Bone marrow (tissue), 2 donors: Measurements from ENCODE around the gene CBARP.

Experiments
- DNase-seq, 2 donors: peaks; one replicate each; lab custom pipeline; 2025; lab: John Stamatoyannopoulos, UW

Gene CBARP, protein sequence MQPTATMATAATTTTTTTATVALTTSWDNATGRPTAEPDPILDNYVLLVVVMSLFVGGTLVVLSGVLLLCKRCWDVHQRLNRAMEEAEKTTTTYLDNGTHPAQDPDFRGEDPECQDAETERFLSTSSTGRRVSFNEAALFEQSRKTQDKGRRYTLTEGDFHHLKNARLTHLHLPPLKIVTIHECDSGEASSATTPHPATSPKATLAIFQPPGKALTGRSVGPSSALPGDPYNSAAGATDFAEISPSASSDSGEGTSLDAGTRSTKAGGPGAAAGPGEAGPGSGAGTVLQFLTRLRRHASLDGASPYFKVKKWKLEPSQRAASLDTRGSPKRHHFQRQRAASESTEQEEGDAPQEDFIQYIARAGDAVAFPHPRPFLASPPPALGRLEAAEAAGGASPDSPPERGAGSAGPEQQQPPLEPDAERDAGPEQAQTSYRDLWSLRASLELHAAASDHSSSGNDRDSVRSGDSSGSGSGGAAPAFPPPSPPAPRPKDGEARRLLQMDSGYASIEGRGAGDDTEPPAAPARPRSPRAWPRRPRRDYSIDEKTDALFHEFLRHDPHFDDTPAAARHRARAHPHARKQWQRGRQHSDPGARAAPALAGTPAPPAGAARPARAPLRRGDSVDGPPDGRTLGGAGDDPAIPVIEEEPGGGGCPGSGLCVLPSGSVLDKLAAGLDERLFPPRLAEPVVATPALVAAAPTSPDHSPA

DNA sequence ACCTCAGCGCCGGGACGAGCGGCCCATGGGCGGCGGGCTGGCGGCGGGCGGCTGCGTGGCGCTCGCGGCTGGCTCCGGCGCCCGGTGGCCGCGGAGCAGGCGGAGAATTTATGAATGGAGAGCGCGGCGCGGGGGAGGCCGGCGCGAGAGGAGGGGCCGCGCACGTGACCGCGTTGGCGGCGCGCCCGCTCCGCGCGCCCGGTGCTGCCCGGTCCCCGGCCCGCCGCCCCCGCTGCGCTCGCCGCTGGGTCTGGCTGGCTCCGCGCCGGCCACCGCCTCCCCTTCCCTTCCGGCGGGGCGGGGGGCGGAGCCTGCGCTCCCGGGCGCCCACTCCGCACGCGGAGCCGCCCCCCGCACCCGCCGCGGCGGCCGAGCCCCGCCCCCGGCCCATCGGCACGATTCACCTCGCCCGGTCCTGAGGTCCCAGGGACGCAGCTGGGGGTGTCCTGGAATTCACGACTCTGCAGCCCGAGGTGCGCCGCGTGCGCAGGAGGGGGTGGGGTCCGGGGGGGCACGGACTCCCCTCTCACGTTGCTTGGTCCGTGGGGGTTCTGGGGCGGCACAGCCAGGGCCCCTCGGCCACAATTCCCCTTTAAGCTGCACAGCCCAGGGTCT lies at the start of gene CBARP:
Gene CBARP, minus strand, starts transcription at position 252 of the 615 bp plus-strand sequence. CDS start 1,905 bp downstream, outside the sequence.
- no peak for DNase-seq

DNA sequence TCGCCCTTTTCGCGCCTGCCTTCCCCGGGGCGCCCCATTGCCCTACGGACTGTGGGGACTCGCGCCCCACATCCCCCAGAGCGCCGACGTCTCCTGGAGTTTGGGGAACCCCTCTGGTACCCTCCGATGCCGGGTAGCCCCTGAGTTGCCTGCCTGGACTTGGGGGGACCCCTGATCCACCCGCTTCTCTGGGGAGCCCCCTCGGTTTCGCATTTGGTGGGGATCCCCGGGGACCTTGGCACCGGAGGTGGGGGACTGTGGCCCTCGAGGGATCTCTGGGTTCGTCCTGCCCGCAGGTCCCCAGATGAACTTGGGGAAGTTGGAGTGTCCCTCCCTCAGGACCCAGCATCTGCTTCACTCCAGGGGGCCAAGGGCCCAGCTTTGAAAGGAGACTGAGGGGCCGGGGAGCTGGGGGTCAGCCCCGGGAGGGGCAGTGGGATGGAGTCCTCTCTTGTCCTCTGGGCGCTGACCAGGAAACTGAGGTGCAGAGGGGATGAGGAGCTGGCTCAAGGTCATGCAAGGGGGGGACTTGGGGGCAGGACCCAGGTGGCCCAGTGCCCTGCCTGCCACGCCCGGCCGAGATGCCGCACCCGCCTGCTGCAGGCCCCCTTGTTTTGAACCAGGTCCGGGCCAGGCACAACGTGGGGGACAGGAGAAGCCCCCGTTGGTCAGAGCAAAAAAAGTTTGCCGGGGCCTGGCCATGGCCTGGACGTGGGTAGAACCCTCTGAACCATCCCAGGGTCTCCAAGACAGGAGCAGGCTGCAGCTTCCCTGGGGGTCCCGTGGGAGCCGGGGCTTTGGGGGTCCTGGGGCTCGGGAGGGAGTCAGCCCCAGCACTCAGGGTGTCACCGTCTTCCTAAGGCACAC lies 48.9 kb upstream of the CBARP start:
- no peak for DNase-seq

DNA sequence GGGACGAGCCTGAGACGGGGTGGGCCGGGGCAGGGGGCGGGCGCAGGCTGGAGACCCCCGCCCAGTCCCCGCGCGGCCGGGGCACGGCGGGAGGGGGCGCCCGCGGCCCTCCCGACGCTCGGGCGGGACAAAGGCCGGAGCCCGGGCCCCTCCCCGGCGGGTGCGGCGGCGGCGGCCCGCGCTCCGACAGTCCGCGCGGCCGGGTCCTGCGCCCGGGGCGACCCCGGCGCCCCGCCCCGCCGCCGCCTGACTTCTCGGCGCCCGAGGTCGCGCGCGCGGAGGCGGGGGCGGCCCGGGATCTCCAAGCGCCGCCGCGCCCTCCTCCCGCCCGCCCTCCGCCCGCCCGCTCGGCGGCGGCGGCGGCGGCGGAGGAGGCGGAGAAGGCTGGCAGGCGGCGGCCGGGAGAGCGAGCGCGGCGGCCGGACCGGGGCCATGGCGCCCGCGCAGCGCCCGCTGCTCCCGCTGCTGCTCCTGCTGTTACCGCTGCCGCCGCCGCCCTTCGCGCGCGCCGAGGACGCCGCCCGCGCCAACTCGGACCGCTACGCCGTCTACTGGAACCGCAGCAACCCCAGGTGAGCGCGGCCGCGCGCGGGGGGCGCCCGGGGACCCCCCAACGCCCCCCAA lies 48.0 kb upstream of the CBARP start, which contains the start of gene EFNA2:
Gene EFNA2, plus strand, starts transcription at position 137 of the 624 bp plus-strand sequence. Its CDS starts 296 bp downstream, at position 433.
- no peak for DNase-seq

DNA sequence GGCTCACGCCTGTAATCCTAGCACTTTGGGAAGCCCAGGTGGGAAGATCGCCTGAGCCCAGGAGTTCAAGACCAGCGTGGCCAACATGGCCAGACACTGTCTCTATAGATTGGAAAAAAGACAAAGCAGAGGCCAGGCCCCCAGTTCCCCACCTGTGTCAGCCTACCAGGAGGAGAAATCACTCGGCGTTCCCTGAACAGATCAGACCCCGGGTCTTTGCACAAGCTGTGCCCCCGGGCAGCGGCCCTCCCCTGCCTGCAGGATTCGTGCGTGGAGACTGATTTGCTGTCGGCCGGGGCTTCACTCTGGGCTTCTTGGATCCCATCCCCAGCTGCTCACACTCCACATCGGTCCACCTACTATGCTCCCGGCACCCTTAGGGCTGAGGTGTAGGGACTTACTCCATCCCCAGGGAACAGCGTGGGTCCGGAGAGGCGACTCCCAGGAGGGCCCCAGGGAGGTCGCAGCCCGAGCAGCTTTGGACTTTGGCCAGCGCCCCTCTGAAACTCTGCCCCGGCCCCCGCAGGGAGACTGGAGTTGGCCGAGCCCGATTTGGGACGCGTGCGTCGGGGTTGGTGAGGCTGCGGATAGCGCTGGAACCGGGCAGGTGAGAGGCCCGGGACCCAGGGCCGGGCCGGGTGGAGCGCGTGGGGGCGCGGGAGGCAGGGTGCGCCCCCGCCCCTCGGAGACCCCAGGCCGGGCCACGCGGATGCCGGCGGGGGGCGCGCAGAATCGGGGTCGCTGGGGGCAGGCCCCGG lies 47.4 kb upstream of the CBARP start:
- no peak for DNase-seq

DNA sequence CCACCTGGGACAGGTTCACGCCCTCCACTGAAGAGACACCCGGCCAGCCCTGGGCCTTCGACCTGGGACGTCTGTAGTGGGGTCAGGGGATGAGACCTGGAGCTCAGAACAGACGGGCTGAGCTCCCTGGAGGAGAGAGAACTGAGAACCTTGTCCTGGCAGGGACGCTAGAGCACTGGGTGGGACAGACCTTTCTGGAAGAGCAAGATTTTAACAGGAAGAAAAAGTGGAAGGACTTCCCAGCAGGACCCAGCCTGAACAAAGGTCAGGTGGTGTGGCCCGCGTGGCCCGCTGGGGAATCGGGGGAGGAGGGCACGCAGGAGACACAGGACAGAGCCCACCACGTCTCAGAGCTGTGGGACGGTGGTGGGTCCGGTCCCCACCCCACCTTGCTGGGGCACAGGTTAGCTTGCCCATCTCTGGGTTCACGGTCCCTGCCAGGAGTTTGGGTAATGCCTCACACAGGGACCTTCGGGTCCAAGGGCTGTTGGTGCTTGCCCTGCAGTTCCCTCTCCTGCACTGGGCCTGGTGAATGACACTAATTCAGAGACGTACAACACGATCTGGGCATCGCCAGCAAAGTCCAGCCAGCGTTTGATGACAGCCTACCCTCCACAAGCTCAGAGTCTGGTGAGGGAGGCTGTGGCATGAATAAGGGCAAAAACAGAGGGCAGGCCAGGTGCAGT lies 46.6 kb upstream of the CBARP start:
- no peak for DNase-seq

- DNase-seq, result no peak
Measured at GRCh38 chr19:1283917-1284292, 46.1 kb upstream of the CBARP start.

GRCh38 chr19:1283207-1283916 lies 45.6 kb upstream of the CBARP start:
- DNase-seq, result no peak

DNA sequence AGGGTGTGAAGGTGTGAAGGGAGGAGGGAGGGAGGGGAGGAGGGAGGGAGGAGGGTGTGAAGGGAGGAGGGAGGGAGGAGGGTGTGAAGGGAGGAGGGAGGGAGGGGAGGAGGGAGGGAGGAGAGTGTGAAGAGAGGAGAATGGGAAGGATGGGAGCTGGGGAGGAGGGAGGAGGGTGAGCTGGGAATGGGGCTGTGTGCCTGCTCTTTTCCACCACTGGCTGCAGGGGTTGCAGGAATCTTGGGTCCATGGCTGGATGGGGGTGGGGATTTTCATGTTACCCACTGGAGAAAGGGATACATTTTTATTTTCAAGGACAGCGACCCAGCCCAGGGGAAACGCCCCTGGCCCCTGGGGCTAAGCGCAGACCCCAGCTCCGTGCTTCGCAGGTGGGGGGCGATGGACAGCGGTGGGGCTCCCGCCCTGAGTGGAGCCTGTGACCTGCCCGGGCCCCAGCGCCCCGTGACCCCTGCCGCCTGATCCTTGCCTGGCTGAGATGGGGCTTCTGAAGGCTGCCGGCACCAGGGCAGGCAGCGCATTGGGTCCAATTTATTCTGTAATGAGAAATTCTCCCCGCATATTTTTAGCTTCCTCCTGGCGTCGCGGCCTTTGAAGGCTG lies 44.9 kb upstream of the CBARP start:
- DNase-seq, result no peak

DNA sequence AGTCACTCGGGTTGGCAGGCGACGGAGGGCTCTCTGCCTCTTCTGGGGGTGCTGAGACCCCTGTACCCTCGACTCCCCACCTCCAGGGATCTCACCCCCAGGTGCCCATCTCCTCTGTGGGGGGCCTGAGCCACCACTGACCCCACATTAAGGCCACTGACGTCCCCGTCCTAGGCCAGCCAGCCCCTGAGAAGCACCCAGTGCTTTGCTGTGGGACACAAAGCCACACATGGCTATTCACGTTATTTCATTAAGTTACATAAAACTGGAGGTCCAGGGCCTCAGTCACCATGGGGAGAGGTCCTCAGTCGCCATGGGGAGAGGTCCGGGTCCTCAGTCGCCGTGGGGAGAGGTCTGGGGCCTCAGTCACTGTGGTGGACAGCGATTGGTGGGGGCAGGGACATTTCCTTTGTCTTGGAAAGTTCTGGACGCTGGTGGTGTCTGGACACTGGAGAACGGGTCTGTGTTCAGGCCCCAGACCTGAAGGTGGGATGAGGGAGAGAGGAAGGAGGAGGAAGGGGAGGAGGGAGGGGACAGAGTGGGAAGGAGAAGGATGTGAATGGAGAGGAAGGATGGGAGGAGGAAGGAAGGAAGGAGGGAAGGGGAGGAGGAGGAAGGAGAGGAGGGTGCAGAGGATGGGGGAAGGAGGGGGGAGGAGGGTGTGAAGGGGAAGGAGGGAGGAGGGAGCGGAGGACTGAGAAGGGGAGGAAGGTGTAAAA lies 43.9 kb upstream of the CBARP start:
- no peak for DNase-seq

DNA sequence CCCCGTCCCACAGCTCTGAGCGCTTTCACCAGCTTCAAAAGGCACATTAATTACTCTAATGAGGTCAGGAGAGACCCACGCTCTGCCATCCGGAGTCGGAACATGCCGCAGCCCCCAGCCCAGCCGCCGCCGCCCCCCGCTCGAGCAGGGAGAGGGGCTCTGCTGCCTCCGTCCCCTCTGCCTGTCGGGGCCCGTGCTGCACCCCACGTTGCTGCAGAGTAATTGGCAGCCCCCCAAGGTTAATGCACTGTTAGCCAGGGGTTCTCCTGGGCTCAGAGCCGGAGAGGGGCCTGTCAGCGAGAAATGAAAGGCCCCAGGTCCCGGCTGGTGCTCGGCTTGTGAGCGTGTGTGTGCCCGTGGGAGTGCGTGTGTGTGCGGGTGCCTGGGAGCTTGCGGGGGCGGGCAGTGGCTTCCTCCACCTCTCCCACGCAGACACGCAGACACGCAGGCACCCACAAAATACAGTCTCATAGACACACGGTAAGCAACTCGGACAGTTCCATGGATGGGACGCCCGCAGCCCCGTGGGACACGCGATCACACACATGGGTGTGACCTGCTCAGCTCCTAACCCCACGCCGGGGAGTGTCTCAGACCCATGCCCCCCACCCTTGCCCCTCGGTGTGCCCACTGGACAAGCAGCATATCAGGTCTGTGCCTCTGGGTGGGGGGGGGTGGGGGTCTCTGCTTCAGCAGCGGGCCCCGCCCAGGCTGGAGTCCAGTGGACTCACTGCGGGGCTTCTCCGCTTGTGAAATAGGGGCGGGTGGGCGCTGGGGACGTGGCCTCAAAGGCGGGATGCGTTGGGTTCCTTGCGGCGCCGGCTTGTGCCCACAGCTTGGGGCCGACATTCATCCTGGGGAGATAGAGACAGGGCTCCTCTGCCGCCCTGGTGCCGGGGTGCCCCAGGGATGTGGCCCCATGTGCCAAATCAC lies 43.1 kb upstream of the CBARP start:
- no peak for DNase-seq

DNA sequence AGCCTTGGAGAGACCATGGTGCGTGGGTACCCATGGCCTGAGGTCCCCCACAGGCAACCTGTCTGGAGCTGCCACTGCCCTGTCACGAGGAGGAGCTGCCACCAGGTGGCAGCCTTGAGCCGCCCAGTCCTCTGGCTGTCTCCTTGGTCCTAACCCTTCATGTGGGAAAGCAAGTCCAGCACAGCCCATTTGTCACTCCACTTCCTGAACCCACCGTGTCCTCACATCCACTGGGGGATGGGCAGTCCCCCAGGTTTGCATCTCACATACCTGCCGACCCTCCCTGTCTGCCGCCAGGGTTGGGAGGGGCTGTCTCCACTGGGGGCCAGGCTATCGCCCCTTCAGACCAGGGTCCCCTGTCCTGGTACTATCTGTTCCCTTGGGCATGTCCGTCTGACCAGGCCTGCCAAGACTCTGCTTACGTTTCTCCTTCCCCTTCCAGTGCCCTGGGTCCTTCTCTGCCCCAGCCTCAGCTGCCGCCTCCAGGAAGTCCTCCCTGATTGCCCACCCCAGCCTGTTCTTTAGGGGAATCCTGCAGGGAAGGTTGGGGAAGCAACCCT lies 42.1 kb upstream of the CBARP start:
- DNase-seq, result peak; percentile 67 to 71

DNA sequence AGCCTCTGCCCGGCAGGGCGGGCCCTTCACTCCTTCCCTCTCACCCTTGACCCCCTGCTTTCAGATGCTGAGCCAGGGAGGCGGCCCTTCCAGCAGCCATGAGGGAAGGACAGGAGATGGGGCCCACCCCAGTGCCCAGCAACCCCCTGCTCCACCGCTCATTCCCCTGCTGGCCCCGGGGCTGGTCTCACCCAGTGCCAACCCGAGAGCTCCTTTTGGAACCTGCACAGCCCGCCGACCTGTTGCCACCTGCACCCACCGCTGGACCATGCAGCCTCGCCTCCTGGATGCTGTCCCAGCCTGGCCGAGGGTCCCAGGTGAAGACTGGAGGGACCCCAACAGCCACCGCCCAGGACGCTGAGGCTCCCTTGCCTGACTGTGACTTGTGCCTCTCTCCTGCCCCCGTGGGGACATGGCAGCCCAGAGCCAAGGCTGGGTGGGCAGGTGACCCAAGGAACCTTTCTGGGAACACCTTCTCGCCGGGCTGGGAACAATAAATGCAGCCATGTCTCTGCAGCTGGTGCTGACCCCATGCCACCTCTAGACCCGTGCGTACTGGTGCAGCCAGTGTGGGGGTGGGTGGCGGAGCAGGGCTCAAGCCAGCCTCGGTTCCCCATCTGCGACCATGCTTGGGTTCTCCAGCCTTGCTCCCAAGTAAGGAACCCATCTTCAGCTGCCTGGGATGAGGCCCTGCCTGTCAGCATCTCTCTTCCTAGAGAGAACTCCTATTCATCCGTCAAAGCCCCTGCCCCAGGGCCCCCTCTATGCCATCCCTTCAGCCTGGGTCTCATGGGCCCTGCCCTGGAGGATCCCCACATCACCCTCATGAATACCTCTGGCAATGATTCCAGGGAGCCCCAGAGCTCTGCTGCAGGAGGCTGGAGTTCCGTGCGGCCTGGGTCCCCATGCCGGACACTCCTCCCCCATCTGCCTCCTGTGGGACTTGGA lies 41.2 kb upstream of the CBARP start:
- DNase-seq, result no peak

- DNase-seq, result no peak
Measured at GRCh38 chr19:1278074-1278473, 40.3 kb upstream of the CBARP start.

DNA sequence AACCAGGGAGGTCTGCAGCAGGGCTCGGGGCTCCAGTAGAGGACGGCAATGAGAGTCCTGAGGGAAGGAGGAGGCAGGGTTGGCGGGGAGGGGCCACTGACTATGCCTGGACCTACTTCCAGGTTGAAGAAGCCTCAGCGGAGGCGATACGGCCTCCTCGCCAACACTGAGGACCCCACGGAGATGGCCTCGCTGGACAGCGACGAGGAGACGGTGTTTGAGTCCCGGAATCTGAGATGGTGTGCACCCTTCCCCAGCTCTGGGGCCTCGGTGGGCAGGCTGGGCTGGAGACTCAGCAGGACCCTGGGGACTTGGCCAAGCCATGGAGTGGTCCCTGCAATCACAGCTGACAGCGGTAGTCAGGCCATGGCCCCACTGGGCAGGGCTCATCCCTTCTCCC lies 39.3 kb upstream of the CBARP start:
- no peak for DNase-seq

DNA sequence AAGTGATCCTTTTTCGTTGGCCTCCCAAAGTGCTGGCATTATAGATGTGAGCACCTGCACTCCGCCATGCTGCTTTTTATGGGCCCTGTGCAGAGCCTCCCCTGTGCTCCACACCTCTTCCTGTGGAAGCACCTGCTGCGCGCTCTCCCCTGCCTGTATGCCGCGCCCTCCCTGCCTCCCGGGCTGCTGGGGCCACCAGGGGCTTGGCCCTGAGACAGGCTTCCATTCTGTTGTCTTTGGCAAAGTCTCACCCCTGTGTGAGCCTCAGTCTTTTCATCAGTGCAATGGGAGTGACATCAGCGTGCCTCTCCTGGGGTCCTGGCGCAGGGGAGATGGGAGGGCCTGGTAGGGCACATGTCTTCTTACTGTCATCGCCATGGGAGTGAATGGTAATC lies 38.8 kb upstream of the CBARP start:
- DNase-seq, result no peak
